GM12801 (cell line): Measurements from ENCODE around the gene IGF1R.

ENCODE experiments used
- CTCF ChIP-seq: IDR thresholded peaks from one replicate; pipeline ENCODE4 v1.5.1; 2011; ENCODE audit warnings: control low read depth; ENCODE audit not compliant: insufficient read length; ENCODE audit errors: extremely low read depth

Gene IGF1R

GRCh38 chr15:98855067-98855814 is 206.9 kb downstream of the IGF1R start:
- no peak for TF ChIP-seq CTCF

DNA sequence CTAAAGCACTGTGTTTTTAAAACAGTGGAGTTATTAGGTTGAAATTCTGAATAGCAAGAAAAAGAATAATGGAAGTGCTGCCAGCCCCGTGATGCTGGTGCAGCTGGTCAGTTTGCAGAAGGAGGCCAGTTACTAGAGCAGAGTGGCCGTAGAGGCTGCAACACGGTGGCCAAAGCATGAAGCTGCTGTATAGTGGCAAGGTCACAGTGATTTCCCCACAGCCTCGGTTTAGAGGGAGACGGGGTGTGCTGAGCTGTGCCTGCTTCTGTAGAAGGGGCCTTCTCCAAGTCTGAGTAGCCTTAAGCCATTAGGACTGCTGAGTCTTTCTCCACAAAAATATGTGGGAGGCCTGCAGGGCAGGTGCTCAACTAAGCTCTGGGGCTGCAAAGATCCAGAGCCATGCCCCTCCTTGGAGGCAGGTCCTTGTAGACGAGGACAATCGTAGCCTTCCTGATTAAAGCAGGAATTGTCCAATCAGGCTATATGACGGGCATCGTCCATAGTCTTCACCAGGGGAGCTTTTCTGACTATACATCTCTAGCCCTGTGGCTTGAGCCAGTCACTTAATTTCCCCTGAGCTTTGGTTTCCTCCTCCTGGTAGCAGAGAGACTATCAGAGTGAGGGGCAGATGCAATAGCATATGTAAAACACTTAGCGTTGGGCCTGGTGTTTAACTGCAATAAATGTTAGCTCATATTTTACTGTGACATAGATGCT is 207.6 kb downstream of the IGF1R start:
- TF ChIP-seq CTCF, result no peak

DNA sequence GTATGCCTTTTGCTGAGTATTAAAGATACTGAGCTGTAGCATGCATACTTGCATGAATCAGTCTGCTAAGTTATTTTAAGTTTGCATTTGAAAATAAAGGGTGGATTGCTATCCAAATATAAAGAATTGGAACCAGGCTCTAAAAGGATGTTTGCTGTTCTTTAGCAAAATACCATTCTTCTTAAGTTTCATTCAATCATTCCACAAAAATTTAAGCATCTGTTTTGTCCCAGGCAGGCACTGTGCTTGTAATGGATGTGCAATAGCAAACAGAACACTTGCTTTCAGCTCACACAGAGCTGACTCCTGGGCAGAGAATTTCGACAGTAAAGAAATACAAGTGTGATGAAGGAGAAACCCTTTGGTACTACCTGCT is 208.2 kb downstream of the IGF1R start:
- no peak for TF ChIP-seq CTCF

- TF ChIP-seq CTCF, result no peak
Observed at GRCh38 chr15:98858610-98859023, 210.3 kb downstream of the IGF1R start.

DNA sequence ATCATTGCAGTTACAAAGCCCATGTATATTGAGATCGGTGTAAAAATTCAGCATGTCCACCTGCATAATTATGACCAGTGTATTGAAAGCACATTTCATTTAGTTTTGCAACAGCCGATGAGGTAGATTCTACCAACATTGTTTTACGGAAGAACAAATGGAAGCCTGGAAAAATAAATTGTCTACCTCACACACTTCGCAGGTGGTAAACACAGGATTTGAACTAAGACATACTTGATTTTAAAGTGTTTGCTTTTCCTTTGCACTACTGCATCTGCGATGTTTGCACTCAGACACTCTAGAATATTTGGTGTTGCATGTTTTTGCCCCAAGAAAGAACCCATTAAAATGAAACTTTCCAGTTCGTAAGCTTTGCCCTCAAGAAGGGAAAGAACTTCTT is 210.8 kb downstream of the IGF1R start:
- TF ChIP-seq CTCF, result no peak

DNA sequence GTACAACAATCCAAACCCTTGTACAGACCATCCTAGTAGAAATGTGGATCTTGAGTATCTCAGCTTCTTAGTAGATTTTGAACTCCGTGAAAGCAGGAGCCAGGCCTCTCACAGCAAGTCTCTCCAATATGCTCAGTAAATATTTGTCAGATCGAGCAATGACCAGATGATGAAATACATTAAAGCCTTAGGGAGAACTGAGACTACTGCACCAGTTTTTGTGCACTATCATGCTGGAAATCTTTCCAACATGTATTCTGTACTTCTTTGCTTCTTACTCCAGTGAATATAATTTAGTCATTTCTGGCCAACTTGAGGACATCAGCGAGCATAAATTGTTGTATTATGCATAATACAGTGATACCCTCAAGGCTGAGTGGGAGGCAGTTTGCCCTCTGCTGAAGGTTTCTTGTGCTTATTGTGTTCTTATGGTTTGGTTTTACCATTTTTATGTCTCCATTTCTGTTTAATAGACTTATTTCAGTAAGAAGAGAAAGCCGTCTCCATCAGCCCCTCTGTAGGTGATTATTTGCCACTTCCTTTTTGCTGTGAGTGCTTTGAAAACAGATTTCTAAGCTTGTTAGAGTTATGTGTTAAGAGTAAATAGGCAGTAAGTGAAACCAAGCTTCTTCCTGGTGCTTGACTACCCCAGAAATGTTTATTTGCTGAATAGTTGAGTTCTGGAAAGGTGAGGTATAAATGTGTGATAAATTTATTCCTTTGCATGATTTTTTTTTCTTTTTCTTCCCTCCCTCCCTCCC is 212.1 kb downstream of the IGF1R start:
- TF ChIP-seq CTCF, result no peak

GRCh38 chr15:98861188-98861587 is 212.8 kb downstream of the IGF1R start:
- TF ChIP-seq CTCF, result no peak
